GM18867 (cell line): Measurements from ENCODE around the gene VLDLR.
"Not testable (repeated sequence)": the region's sequence is repeated elsewhere in the genome, so short reads cannot be mapped to it uniquely, and the experiment has no call there.

Experiments
- ATAC-seq: cut with Tn5 transposase; IDR thresholded peaks from one replicate; pipeline ENCODE4 v1.9.1; 2021; ENCODE audit warnings: mild to moderate bottlenecking, moderate library complexity; ENCODE audit not compliant: unreplicated experiment

Gene VLDLR

DNA sequence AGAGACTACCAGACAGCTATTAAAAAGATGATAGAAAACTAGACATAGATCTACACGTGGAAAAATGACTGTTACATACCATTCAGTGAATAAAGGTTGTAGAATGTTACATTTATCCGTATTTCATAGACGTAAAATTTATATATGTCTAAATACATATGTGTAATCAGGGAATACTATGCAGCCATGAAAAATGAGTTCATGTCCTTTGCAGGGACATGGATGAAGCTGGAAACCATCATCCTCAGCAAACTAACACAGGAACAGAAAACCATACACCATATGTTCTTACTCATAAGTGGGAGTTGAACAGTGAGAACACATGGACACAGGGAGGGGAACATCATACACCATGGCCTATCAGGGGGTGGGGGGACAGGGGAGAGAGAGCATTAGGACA lies 85.7 kb downstream of the VLDLR start:
- ATAC-seq: not testable (repeated sequence)
